Stimulated activated CD4-positive, alpha-beta T cell treated with anti-CD3 and anti-CD28 coated beads, Interleukin-4, amount 100 ng/mL, for 4 hours (primary cell): ENCODE measurements around the gene GALNT13.

Source experiments
- DNase-seq, 2 experiments: peaks; one replicate each; pipeline ENCODE4 v3.0.0-alpha.2; 2020

Gene GALNT13

GRCh38 chr2:154132827-154133226 lies 261.1 kb downstream of the GALNT13 start:
- DNase-seq = no peak

GRCh38 chr2:154133823-154134222 lies 262.1 kb downstream of the GALNT13 start:
- DNase-seq = no peak

GRCh38 chr2:154140249-154141025 lies 268.7 kb downstream of the GALNT13 start:
- no peak for DNase-seq

- DNase-seq = no peak
These were observed 270.8 kb downstream of the GALNT13 start for GRCh38 chr2:154142480-154142879.

- no peak for DNase-seq
These were observed 271.4 kb downstream of the GALNT13 start for GRCh38 chr2:154143105-154143504.

GRCh38 chr2:154158101-154158500 lies 286.4 kb downstream of the GALNT13 start:
- no peak for DNase-seq

- DNase-seq = no peak
These were observed 289.6 kb downstream of the GALNT13 start for GRCh38 chr2:154161286-154161685.

- no peak for DNase-seq
These were observed 298.7 kb downstream of the GALNT13 start for GRCh38 chr2:154170400-154170799.

- DNase-seq = no peak
These were observed 301.4 kb downstream of the GALNT13 start for GRCh38 chr2:154173164-154173563.

GRCh38 chr2:154173919-154174318 lies 302.2 kb downstream of the GALNT13 start:
- DNase-seq = no peak

- DNase-seq = no peak
These were observed 310.3 kb downstream of the GALNT13 start for GRCh38 chr2:154182008-154182407.

- DNase-seq = no peak
These were observed 316.2 kb downstream of the GALNT13 start for GRCh38 chr2:154187948-154188347.

GRCh38 chr2:154189953-154190352 lies 318.2 kb downstream of the GALNT13 start:
- no peak for DNase-seq

- DNase-seq = no peak
These were observed 321.5 kb downstream of the GALNT13 start for GRCh38 chr2:154193246-154193645.

GRCh38 chr2:154194909-154195643 lies 323.4 kb downstream of the GALNT13 start:
- DNase-seq = no peak

- no peak for DNase-seq
These were observed 324.0 kb downstream of the GALNT13 start for GRCh38 chr2:154195644-154196195.

- no peak for DNase-seq
These were observed 327.1 kb downstream of the GALNT13 start for GRCh38 chr2:154198866-154199265.

GRCh38 chr2:154203206-154203605 lies 331.5 kb downstream of the GALNT13 start:
- DNase-seq = no peak

GRCh38 chr2:154203902-154204301 lies 332.2 kb downstream of the GALNT13 start:
- DNase-seq = no peak

- DNase-seq = no peak
These were observed 335.7 kb downstream of the GALNT13 start for GRCh38 chr2:154207288-154208047.

GRCh38 chr2:154223726-154224125 lies 352.0 kb downstream of the GALNT13 start:
- no peak for DNase-seq

GRCh38 chr2:154226931-154227330 lies 355.2 kb downstream of the GALNT13 start:
- DNase-seq = no peak

GRCh38 chr2:154228566-154229280 lies 357.0 kb downstream of the GALNT13 start:
- no peak for DNase-seq
